Measurements from ENCODE around the gene RORC. TPM values are rescaled to one million over a fixed set of nuclear protein-coding genes. Genes with fewer than 3 reads are reported as not detected.

Gene RORC
- total and polyA plus RNA-seq, 2 of the 8 experiments (the other 6 are each of a cell fraction or from before 2014, with no cell fraction given) = 0.44 to 0.54 TPM

DNA sequence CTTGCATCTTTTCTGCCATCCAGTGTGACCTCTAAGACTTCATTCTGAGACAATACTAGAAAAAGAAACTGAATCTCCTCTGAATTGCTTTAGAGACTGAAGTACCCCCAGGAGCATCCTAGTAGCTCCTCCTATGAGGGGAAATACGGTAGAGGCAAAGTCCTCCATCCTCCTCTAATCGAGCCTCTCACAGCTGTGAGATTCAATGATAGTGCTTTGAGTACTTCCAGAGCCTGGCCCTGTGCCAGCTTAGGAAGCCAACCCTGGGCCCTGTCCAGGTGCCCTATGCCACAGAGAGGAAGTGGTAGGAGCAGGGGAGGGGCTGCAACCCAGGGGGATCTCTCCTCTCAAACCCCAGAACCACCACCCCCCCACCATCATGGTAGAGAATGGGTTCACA is 10.7 kb downstream of the RORC start (continued):
- TF ChIP-seq, protein P1, sequence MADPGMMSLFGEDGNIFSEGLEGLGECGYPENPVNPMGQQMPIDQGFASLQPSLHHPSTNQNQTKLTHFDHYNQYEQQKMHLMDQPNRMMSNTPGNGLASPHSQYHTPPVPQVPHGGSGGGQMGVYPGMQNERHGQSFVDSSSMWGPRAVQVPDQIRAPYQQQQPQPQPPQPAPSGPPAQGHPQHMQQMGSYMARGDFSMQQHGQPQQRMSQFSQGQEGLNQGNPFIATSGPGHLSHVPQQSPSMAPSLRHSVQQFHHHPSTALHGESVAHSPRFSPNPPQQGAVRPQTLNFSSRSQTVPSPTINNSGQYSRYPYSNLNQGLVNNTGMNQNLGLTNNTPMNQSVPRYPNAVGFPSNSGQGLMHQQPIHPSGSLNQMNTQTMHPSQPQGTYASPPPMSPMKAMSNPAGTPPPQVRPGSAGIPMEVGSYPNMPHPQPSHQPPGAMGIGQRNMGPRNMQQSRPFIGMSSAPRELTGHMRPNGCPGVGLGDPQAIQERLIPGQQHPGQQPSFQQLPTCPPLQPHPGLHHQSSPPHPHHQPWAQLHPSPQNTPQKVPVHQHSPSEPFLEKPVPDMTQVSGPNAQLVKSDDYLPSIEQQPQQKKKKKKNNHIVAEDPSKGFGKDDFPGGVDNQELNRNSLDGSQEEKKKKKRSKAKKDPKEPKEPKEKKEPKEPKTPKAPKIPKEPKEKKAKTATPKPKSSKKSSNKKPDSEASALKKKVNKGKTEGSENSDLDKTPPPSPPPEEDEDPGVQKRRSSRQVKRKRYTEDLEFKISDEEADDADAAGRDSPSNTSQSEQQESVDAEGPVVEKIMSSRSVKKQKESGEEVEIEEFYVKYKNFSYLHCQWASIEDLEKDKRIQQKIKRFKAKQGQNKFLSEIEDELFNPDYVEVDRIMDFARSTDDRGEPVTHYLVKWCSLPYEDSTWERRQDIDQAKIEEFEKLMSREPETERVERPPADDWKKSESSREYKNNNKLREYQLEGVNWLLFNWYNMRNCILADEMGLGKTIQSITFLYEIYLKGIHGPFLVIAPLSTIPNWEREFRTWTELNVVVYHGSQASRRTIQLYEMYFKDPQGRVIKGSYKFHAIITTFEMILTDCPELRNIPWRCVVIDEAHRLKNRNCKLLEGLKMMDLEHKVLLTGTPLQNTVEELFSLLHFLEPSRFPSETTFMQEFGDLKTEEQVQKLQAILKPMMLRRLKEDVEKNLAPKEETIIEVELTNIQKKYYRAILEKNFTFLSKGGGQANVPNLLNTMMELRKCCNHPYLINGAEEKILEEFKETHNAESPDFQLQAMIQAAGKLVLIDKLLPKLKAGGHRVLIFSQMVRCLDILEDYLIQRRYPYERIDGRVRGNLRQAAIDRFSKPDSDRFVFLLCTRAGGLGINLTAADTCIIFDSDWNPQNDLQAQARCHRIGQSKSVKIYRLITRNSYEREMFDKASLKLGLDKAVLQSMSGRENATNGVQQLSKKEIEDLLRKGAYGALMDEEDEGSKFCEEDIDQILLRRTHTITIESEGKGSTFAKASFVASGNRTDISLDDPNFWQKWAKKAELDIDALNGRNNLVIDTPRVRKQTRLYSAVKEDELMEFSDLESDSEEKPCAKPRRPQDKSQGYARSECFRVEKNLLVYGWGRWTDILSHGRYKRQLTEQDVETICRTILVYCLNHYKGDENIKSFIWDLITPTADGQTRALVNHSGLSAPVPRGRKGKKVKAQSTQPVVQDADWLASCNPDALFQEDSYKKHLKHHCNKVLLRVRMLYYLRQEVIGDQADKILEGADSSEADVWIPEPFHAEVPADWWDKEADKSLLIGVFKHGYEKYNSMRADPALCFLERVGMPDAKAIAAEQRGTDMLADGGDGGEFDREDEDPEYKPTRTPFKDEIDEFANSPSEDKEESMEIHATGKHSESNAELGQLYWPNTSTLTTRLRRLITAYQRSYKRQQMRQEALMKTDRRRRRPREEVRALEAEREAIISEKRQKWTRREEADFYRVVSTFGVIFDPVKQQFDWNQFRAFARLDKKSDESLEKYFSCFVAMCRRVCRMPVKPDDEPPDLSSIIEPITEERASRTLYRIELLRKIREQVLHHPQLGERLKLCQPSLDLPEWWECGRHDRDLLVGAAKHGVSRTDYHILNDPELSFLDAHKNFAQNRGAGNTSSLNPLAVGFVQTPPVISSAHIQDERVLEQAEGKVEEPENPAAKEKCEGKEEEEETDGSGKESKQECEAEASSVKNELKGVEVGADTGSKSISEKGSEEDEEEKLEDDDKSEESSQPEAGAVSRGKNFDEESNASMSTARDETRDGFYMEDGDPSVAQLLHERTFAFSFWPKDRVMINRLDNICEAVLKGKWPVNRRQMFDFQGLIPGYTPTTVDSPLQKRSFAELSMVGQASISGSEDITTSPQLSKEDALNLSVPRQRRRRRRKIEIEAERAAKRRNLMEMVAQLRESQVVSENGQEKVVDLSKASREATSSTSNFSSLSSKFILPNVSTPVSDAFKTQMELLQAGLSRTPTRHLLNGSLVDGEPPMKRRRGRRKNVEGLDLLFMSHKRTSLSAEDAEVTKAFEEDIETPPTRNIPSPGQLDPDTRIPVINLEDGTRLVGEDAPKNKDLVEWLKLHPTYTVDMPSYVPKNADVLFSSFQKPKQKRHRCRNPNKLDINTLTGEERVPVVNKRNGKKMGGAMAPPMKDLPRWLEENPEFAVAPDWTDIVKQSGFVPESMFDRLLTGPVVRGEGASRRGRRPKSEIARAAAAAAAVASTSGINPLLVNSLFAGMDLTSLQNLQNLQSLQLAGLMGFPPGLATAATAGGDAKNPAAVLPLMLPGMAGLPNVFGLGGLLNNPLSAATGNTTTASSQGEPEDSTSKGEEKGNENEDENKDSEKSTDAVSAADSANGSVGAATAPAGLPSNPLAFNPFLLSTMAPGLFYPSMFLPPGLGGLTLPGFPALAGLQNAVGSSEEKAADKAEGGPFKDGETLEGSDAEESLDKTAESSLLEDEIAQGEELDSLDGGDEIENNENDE (IDR thresholded peaks at IDR 0.05; ENCODE audit: insufficient replicate concordance, low read length) = no peak
- TF ChIP-seq CREB1 (IDR thresholded peaks at IDR 0.05) (no peak), PHF8 (conservative IDR thresholded peaks at IDR 0.05; ENCODE audit: low read depth, low read length) (no peak), SP4 (IDR thresholded peaks at IDR 0.05; ENCODE audit: low read length) (no peak), NRF1 (IDR thresholded peaks at IDR 0.05; ENCODE audit: low read depth, low read length) (no peak), EGR1 (IDR thresholded peaks at IDR 0.05; ENCODE audit: borderline replicate concordance, low read depth, low read length) (no peak), KDM4A (IDR thresholded peaks at IDR 0.05; ENCODE audit: low read depth, low read length, severe bottlenecking) (no peak), TBP (IDR thresholded peaks at IDR 0.05; ENCODE audit: low read depth, low read length) (no peak), TAF7 (optimal IDR thresholded peaks at IDR 0.05; ENCODE audit: borderline replicate concordance, low read depth, low read length) (no peak), CTBP2 (IDR thresholded peaks at IDR 0.05; ENCODE audit: borderline replicate concordance, insufficient read depth, insufficient read length, low read length) (no peak), CHD1 (IDR thresholded peaks at IDR 0.05; ENCODE audit: low read depth, low read length) (no peak)

Data from H1 (cell line).